HFFc6 (cell line): ENCODE measurements around the gene POFUT2. TPM values are rescaled to one million over a fixed set of nuclear protein-coding genes. Genes with fewer than 3 reads are reported as not detected.

Source experiments
- DNase-seq: peaks from one replicate; pipeline ENCODE4 v3.0.0-alpha.2; 2018
- H3K27ac Mint-ChIP-seq: 2 replicates; pipeline ENCODE4 v1.8.0; 2020; ENCODE audit warnings: mild to moderate bottlenecking, mixed read lengths
- H3K27me3 Mint-ChIP-seq: 2 replicates; pipeline ENCODE4 v1.8.0; 2021; ENCODE audit warnings: mild to moderate bottlenecking, moderate library complexity, mixed read lengths; ENCODE audit not compliant: insufficient read depth
- H3K36me3 Mint-ChIP-seq: 2 replicates; pipeline ENCODE4 v1.8.0; 2021; ENCODE audit warnings: low read depth, mixed read lengths
- H3K4me1 Mint-ChIP-seq: 2 replicates; pipeline ENCODE4 v1.8.0; 2020; ENCODE audit warnings: low read depth, mixed read lengths
- H3K4me3 Mint-ChIP-seq: 2 replicates; pipeline ENCODE4 v1.8.0; 2020; ENCODE audit warnings: mild to moderate bottlenecking, moderate library complexity, mixed read lengths
- H3K9me3 Mint-ChIP-seq: 2 replicates; pipeline ENCODE4 v1.8.0; 2020; ENCODE audit warnings: mild to moderate bottlenecking, mixed read lengths
- CTCF ChIP-seq: fragments of 200-600 bp; sonication (generic); IDR thresholded peaks from 2 replicates; pipeline ENCODE4 v1.5.0; 2021; ENCODE audit warnings: antibody characterized with exemption, mild to moderate bottlenecking
- total RNA-seq, 6 experiments: library from RNA; stranded (reverse); fragmentation: NEBNext Ultra II Directional; extraction: Animal tissue kit (Norgen Biotek cat#: 25700); gene quantifications; 2 replicates in 1 of 6; 3 replicates in 5 of 6; pipeline ENCODE4 v1.2.3, GENCODE V29; 2021

The POFUT2 gene
- total RNA-seq, 6 experiments from 2014 or later, result 78.2 to 112 (median 80.3) TPM

GRCh38 chr21:45291613-45292398 is 4.1 kb upstream of the POFUT2 start:
- H3K9me3 Mint-ChIP-seq, result no peaks in the 10 kb centered on the region
- no peak overlapping the region for H3K4me3 Mint-ChIP-seq
- no peak for TF ChIP-seq CTCF
- peak overlapping the region; percentile 92 for H3K27ac Mint-ChIP-seq
- no peak for DNase-seq
- H3K4me1 Mint-ChIP-seq, result peaks cover 71% of the 10 kb centered on the region
- peaks cover 11% of the 10 kb centered on the region for H3K27me3 Mint-ChIP-seq
- peaks cover 12% of the 10 kb centered on the region; the same call in 1 of the 2 replicates for H3K36me3 Mint-ChIP-seq

GRCh38 chr21:45290948-45291612 is 3.4 kb upstream of the POFUT2 start:
- DNase-seq, result no peak
- no peak for TF ChIP-seq CTCF
- Mint-ChIP-seq H3K9me3 (no peaks in the 10 kb centered on the region), H3K4me1 (peaks cover 64% of the 10 kb centered on the region), H3K27ac (peak overlapping the region; percentile 73; the same call in 1 of the 2 replicates), H3K4me3 (no peak overlapping the region), H3K36me3 (peaks cover 10% of the 10 kb centered on the region; the same call in 1 of the 2 replicates), H3K27me3 (peaks cover 11% of the 10 kb centered on the region)

GRCh38 chr21:45289655-45290515 is 2.2 kb upstream of the POFUT2 start:
- Mint-ChIP-seq H3K4me3 (peak overlapping the region; percentile 74), H3K27ac (peak overlapping the region; percentile 33), H3K4me1 (peaks cover 62% of the 10 kb centered on the region), H3K9me3 (no peaks in the 10 kb centered on the region), H3K36me3 (peaks cover 19% of the 10 kb centered on the region), H3K27me3 (peaks cover 11% of the 10 kb centered on the region)
- TF ChIP-seq CTCF, result peak; percentile 68
- no peak for DNase-seq

DNA sequence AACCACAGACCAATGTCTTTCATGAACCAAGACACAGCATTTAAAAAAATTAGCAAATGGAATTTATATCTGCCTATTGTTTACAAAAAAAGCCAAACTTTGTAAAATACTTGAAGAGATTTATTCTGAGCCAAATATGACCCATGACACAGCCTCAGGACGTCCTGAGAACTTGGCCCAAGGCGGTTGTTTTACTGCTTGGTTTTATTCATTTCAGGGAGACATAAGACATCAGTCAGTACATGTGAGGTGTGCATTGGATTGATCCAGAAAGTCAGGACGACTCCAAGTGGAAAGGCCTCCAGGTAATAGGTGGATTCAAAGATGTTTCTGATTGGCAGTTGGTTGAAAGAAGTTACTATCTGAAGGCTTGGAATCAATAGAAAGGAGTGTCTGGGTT is 1.4 kb upstream of the POFUT2 start:
- no peak for TF ChIP-seq CTCF
- peaks cover 25% of the 10 kb centered on the region for H3K36me3 Mint-ChIP-seq
- H3K27me3 Mint-ChIP-seq, result peaks cover 8% of the 10 kb centered on the region
- H3K27ac Mint-ChIP-seq, result peak overlapping the region; percentile 33
- peaks cover 57% of the 10 kb centered on the region for H3K4me1 Mint-ChIP-seq
- DNase-seq, result no peak
- H3K4me3 Mint-ChIP-seq, result peak overlapping the region; percentile 74
- no peaks in the 10 kb centered on the region for H3K9me3 Mint-ChIP-seq

- peaks cover 52% of the 10 kb centered on the region for H3K4me1 Mint-ChIP-seq
Observed at GRCh38 chr21:45288441-45288841, 746 bp upstream of the POFUT2 start.

More at GRCh38 chr21:45288441-45288841, 746 bp upstream of the POFUT2 start:
- peaks cover 7% of the 10 kb centered on the region for H3K27me3 Mint-ChIP-seq
- peaks cover 29% of the 10 kb centered on the region for H3K36me3 Mint-ChIP-seq
- H3K27ac Mint-ChIP-seq, result peak overlapping the region; percentile 33; the same call in 1 of the 2 replicates
- 0 out of 2 replicates have a peak, but pooled peaks have one; percentile 2 for TF ChIP-seq CTCF
- DNase-seq, result no peak
- no peaks in the 10 kb centered on the region for H3K9me3 Mint-ChIP-seq
- H3K4me3 Mint-ChIP-seq, result peak overlapping the region; percentile 74
